OCI-LY1 (cell line): ENCODE measurements around the gene VPS11.

Experiments
- EZH2 ChIP-seq: fragments of 200-600 bp; sonication (generic), shearing (Covaris generic); IDR thresholded peaks from 2 replicates; pipeline ENCODE4 v1.8.0; 2017; ENCODE audit warnings: borderline replicate concordance, mixed run types, mild to moderate bottlenecking, antibody characterized with exemption, low read length, moderate library complexity, mixed read lengths
- TF ChIP-seq, protein P1 (sequence below): fragments of 200-600 bp; sonication (generic), shearing (Covaris generic); IDR thresholded peaks from 2 replicates; pipeline ENCODE4 v1.5.1; 2017; ENCODE audit warnings: mild to moderate bottlenecking, antibody characterized with exemption, low read length, moderate library complexity, mixed read lengths

GRCh38 chr11:119092880-119093842 is 25.5 kb downstream of the VPS11 start:
- TF ChIP-seq, protein P1, sequence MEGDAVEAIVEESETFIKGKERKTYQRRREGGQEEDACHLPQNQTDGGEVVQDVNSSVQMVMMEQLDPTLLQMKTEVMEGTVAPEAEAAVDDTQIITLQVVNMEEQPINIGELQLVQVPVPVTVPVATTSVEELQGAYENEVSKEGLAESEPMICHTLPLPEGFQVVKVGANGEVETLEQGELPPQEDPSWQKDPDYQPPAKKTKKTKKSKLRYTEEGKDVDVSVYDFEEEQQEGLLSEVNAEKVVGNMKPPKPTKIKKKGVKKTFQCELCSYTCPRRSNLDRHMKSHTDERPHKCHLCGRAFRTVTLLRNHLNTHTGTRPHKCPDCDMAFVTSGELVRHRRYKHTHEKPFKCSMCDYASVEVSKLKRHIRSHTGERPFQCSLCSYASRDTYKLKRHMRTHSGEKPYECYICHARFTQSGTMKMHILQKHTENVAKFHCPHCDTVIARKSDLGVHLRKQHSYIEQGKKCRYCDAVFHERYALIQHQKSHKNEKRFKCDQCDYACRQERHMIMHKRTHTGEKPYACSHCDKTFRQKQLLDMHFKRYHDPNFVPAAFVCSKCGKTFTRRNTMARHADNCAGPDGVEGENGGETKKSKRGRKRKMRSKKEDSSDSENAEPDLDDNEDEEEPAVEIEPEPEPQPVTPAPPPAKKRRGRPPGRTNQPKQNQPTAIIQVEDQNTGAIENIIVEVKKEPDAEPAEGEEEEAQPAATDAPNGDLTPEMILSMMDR, result no peak
- no peak for TF ChIP-seq EZH2
